Activated CD4-positive, alpha-beta T cell treated with anti-CD3 and anti-CD28 coated beads for 4 hours (primary cell): ENCODE results near the gene NDUFAF5.
A peak's percentile ranks its signal among the peaks of the same experiment; 100 is the strongest.
"Not testable (repeated sequence)": the region's sequence is repeated elsewhere in the genome, so short reads cannot be mapped to it uniquely, and the experiment has no call there.

ENCODE experiments used
- DNase-seq, 2 donors: peaks; one replicate each; pipeline ENCODE4 v3.0.0-alpha.2; 2020

NDUFAF5 gene

GRCh38 chr20:13784893-13785715, at the start of gene NDUFAF5, which contains the start of gene ESF1:
NDUFAF5 (plus strand) TSS chr20:13785028; CDS start chr20:13785069, 41 bp downstream.
ESF1 (minus strand) TSS chr20:13784919; CDS start chr20:13783140, 1,779 bp downstream.
- peak; percentile 89 to 90 for DNase-seq

GRCh38 chr20:13735826-13736225, 49.0 kb upstream of the NDUFAF5 start:
- no peak for DNase-seq

GRCh38 chr20:13736436-13737191, 48.2 kb upstream of the NDUFAF5 start:
- DNase-seq = no peak

GRCh38 chr20:13738187-13738586, 46.6 kb upstream of the NDUFAF5 start:
- DNase-seq = not testable (repeated sequence)

GRCh38 chr20:13739731-13740649, 44.8 kb upstream of the NDUFAF5 start:
- DNase-seq = no peak

GRCh38 chr20:13741879-13742278, 42.9 kb upstream of the NDUFAF5 start:
- no peak for DNase-seq

- no peak for DNase-seq
These were observed 40.5 kb upstream of the NDUFAF5 start for GRCh38 chr20:13744352-13744751.

- no peak for DNase-seq
These were observed 39.0 kb upstream of the NDUFAF5 start for GRCh38 chr20:13745784-13746183.

- no peak for DNase-seq
These were observed 35.0 kb upstream of the NDUFAF5 start for GRCh38 chr20:13749811-13750210.

GRCh38 chr20:13753436-13754036, 31.3 kb upstream of the NDUFAF5 start:
- DNase-seq = no peak

GRCh38 chr20:13755809-13756208, 29.0 kb upstream of the NDUFAF5 start:
- DNase-seq = no peak

GRCh38 chr20:13756551-13756950, 28.3 kb upstream of the NDUFAF5 start:
- DNase-seq = no peak

GRCh38 chr20:13758884-13759283, 25.9 kb upstream of the NDUFAF5 start:
- no peak for DNase-seq

- DNase-seq = not testable (repeated sequence)
These were observed 24.3 kb upstream of the NDUFAF5 start for GRCh38 chr20:13760451-13760946.

GRCh38 chr20:13765299-13765698, 19.5 kb upstream of the NDUFAF5 start:
- no peak for DNase-seq

GRCh38 chr20:13765868-13766416, 18.9 kb upstream of the NDUFAF5 start:
- no peak for DNase-seq

GRCh38 chr20:13770141-13770540, 14.7 kb upstream of the NDUFAF5 start:
- DNase-seq = no peak

GRCh38 chr20:13771853-13772453, 12.9 kb upstream of the NDUFAF5 start:
- DNase-seq = no peak

GRCh38 chr20:13772529-13772928, 12.3 kb upstream of the NDUFAF5 start:
- DNase-seq = no peak

- DNase-seq = no peak
These were observed 9.0 kb upstream of the NDUFAF5 start for GRCh38 chr20:13775867-13776266.

GRCh38 chr20:13777171-13777601, 7.6 kb upstream of the NDUFAF5 start:
- DNase-seq = no peak
